GM10266 (cell line): Measurements from ENCODE around the gene SLIT3.

Source experiments
- DNase-seq: peaks from one replicate; pipeline ENCODE4 v3.0.0; 2012; ENCODE audit errors: extremely low spot score
- CTCF ChIP-seq: IDR thresholded peaks from 2 replicates; pipeline ENCODE4 v1.5.1; 2012; ENCODE audit warnings: mild to moderate bottlenecking, low read depth; ENCODE audit not compliant: control insufficient read depth, insufficient read depth; ENCODE audit errors: missing control alignments

SLIT3 gene

DNA sequence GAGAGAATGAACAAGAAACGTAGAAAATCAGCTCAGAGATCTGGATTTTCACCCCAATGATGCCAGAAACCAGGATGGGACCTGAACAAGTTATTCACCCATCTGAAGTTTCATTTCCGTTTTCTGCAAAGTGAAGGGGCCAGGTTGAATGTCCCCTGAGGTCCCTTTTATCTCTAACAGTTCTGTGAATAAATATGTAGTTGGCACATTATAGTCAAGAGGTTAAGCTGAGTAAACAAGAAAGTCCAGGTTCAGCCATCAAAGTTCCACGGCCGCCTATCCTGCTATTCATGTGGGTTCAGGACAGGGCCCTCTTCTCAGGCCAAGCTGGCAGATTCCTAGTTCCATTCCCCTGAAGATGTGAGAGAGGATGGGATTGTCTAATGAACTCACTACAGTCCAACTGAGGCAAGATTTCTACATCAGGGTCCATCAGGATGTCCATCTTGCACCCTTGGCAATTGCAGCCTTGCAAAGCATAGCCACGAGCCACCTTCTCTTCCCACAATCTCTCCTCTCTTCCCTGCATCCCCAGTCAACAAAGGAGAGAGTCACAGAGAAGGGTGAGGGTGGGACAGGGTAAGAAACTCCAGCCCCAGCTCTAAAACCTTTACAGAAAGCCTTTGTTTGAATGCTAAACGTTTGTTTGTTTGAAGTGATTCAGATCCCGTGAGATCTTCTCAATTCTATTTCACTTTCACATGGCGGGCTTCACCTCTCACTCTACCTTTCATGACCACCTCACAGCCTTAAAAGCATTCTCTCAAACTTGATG, 311.0 kb downstream of the SLIT3 start:
- no peak for TF ChIP-seq CTCF
- DNase-seq, result no peak

GRCh38 chr5:168988699-168989098, 312.2 kb downstream of the SLIT3 start:
- DNase-seq, result no peak
- no peak for TF ChIP-seq CTCF

- TF ChIP-seq CTCF, result peak; percentile 89
- DNase-seq, result peak; percentile 46
Observed at GRCh38 chr5:168987543-168988300, 313.2 kb downstream of the SLIT3 start.

GRCh38 chr5:168985454-168985853, 315.5 kb downstream of the SLIT3 start:
- TF ChIP-seq CTCF, result no peak
- DNase-seq, result no peak

- no peak for DNase-seq
- TF ChIP-seq CTCF, result no peak
Observed at GRCh38 chr5:168984135-168984675, 316.7 kb downstream of the SLIT3 start.

DNA sequence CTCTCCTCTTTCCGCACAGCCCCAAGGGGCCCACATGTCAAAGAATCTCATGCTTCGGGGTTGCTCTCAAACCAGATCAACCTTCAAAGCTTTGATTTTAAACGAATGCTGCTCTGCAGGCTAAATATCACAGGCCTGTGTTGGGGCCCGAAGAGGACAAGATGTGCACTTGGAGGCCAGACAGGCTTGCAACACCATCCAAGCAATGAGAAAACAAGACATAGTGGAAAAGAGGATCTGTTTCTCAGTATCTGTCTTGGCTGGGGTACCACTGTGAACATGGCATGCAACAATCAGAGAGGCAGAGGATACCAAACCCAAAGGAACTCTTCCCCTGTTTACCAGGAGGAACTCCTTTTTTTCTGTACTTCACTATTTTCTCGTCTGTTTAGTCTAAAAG, 321.8 kb downstream of the SLIT3 start:
- no peak for DNase-seq
- no peak for TF ChIP-seq CTCF

GRCh38 chr5:168978500-168978899, 322.4 kb downstream of the SLIT3 start:
- DNase-seq, result no peak
- no peak for TF ChIP-seq CTCF
